Prostate gland (tissue), 2 donors: ENCODE measurements around the gene ADAMTS10.

Experiments used
- CTCF ChIP-seq, 4 experiments: fragments of 200-600 bp in 2 of 4; fragments of 450-650 bp in 2 of 4; sonication (generic) in 2 of 4; IDR thresholded peaks; 1 replicate in 3 of 4; 2 replicates in 1 of 4; pipeline ENCODE4 v1.5.1; 2016 to 2019; ENCODE audit warnings: antibody characterized with exemption in 4 of 4, mild to moderate bottlenecking in 2 of 4, moderate library complexity in 2 of 4
- POLR2A ChIP-seq: fragments of 450-650 bp; IDR thresholded peaks from one replicate; pipeline ENCODE4 v1.6.1; 2016; ENCODE audit warnings: antibody characterized with exemption, mild to moderate bottlenecking
- POLR2AphosphoS5 ChIP-seq: sonication (generic); formaldehyde crosslinking; IDR thresholded peaks from one replicate; pipeline ENCODE4 v1.6.1; 2017; ENCODE audit warnings: antibody characterized with exemption

DNA sequence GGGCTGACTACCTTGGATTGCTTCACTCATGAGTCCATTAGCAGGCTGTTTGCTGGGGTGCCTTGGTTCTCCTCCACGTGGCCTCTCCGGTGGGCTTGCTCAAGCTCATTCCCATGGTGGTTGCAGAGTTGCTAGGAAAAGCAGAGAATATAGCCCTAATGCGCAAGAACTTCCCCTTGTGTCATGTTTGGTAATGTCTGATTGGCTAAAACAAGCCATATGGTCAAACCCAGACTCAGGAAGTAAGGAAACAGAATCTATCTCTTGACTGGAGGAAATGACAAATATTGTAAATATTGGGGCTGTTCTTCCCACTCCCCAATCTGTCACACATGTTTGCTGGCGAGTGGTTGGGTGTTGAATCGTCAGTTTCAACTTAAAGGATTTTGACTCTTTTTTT lies 32.0 kb upstream of the ADAMTS10 start:
- TF ChIP-seq CTCF (IDR thresholded peaks at IDR 0.05), result no peak
- TF ChIP-seq POLR2A, result no peak
- no peak for TF ChIP-seq POLR2AphosphoS5
